ENCODE results near the gene TRIM66. TPM values are rescaled to one million over a fixed set of nuclear protein-coding genes. Genes with fewer than 3 reads are reported as not detected.

Gene TRIM66
- total and polyA plus RNA-seq, 2 donors (not counting 3 experiments of a cell fraction or from before 2014, with no cell fraction given): 5.5 to 11.7 TPM

GRCh38 chr11:8683115-8683807 lies 796 bp upstream of the TRIM66 start:
- Histone ChIP-seq H3K36me3 (ENCODE audit: control insufficient read depth in 2 of 2, extremely low read depth in 1 of 2, insufficient read depth in 2 of 2, low read length in 2 of 2) (peaks cover 19 to 20% of the 10 kb centered on the region in 2 experiments), H3K27me3 (ENCODE audit: control insufficient read depth in 2 of 2, insufficient read depth in 2 of 2, low read length in 2 of 2) (no peaks in the 10 kb centered on the region), H3K27ac (ENCODE audit: insufficient read depth, low read depth, low read length) (peak overlapping the region; percentile 86), H3K79me2 (ENCODE audit: control insufficient read depth, insufficient read depth, low read length) (peaks cover 37% of the 10 kb centered on the region), H3K9me3 (replicated peaks; ENCODE audit: control insufficient read depth, insufficient read depth, low read length) (no peaks in the 10 kb centered on the region), H3K4me1 (ENCODE audit: control insufficient read depth, extremely low read depth, insufficient read depth, low read length) (peaks cover 36% of the 10 kb centered on the region), H3K9me1 (replicated peaks; ENCODE audit: control insufficient read depth, extremely low read depth, insufficient read depth, low read length) (no peaks in the 10 kb centered on the region), H3K4me3 (replicated peaks in 1 of 3; ENCODE audit: insufficient read depth in 1 of 3, low read depth in 1 of 3, low read length in 3 of 3) (peak overlapping the region; percentile 58 to 92 (median 88)), H2AFZ (ENCODE audit: low read depth, low read length) (no peak overlapping the region), H4K20me1 (replicated peaks; ENCODE audit: control insufficient read depth, extremely low read depth, insufficient read depth, low read length) (peaks cover 2% of the 10 kb centered on the region), H3K4me2 (ENCODE audit: insufficient read depth, low read length) (peak overlapping the region; percentile 98), H3K9ac (replicated peaks; ENCODE audit: extremely low read depth, insufficient read depth, low read length) (peak overlapping the region; percentile 99)
- TF ChIP-seq MAX (IDR thresholded peaks at IDR 0.05; ENCODE audit: insufficient read depth, insufficient read length) (no peak), EZH2 (IDR thresholded peaks at IDR 0.05; ENCODE audit: borderline replicate concordance, low read depth, low read length, severe bottlenecking) (no peak), POLR2A (IDR thresholded peaks at IDR 0.05; ENCODE audit: low read depth, low read length) (peak; percentile 14)
- no peak for FAIRE-seq
- DNase-seq (ENCODE audit: low read depth, low spot score): no peak
- ChIA-PET CTCF (interaction anchor here (1.0 to 2.7 kb wide), 9 partner anchors 10 to 276 kb away, joined by 3 to 17 read pairs (median 4); no protein-coding TSS in a partner anchor), POLR2A (interaction anchor here (1.5 kb wide), 2 partner anchors 17 to 36 kb away, joined by 4 to 5 read pairs; no protein-coding TSS in a partner anchor)
- BruUV-seq (replicated peaks): TSS peak; percentile 47
- dilution Hi-C loops (cut with MboI; ENCODE audit: extremely low pct_ligation_motif_present, low sequenced_read_pairs): no loop called here
- intact Hi-C loops (cut with micrococcal nuclease): loop anchor here (2.0 to 5.0 kb wide), 2 partner anchors 81 to 282 kb away; partner anchors contain the start of gene TMEM9B

DNA sequence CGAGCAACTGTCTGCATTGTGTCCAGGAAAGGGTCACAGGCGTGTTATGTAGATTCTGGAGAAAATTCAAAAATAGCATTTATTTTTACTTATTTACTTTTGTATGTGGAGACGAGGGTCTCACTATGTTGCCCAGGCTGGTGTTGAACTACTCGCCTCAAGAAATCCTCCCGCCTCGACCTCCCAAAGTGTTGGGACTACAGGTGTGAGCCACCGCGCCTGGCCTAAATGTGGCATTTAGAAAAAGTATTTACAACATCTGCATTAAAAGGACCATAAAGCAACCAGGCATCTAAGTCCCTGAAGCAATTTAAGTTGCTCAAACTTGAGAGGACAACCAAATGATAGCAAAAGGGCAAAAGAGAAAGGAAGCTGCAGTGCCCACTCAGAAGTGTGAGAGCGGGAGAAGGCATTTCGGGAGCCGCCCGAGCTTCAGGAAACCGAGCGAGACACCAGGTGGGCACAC lies 595 bp downstream of the TRIM66 start:
- Histone ChIP-seq H3K36me3 (ENCODE audit: control insufficient read depth in 2 of 2, extremely low read depth in 1 of 2, insufficient read depth in 2 of 2, low read length in 2 of 2) (peaks cover 18% of the 10 kb centered on the region in 2 experiments), H3K27ac (ENCODE audit: insufficient read depth, low read depth, low read length) (peak overlapping the region; percentile 86), H3K27me3 (ENCODE audit: control insufficient read depth in 2 of 2, insufficient read depth in 2 of 2, low read length in 2 of 2) (no peaks in the 10 kb centered on the region), H3K9me1 (replicated peaks; ENCODE audit: control insufficient read depth, extremely low read depth, insufficient read depth, low read length) (no peaks in the 10 kb centered on the region), H3K4me1 (ENCODE audit: control insufficient read depth, extremely low read depth, insufficient read depth, low read length) (peaks cover 24% of the 10 kb centered on the region), H3K9me3 (replicated peaks; ENCODE audit: control insufficient read depth, insufficient read depth, low read length) (no peaks in the 10 kb centered on the region), H3K4me3 (replicated peaks in 1 of 3; ENCODE audit: insufficient read depth in 1 of 3, low read depth in 1 of 3, low read length in 3 of 3) (peak overlapping the region; percentile 58 to 92 (median 88)), H2AFZ (ENCODE audit: low read depth, low read length) (peak overlapping the region; percentile 43), H3K9ac (replicated peaks; ENCODE audit: extremely low read depth, insufficient read depth, low read length) (peak overlapping the region; percentile 99), H3K79me2 (ENCODE audit: control insufficient read depth, insufficient read depth, low read length) (peaks cover 37% of the 10 kb centered on the region), H3K4me2 (ENCODE audit: insufficient read depth, low read length) (peak overlapping the region; percentile 85), H4K20me1 (replicated peaks; ENCODE audit: control insufficient read depth, extremely low read depth, insufficient read depth, low read length) (peaks cover 2% of the 10 kb centered on the region)
- DNase-seq (ENCODE audit: low read depth, low spot score) (no peak), FAIRE-seq (no peak)
- TF ChIP-seq POLR2A (IDR thresholded peaks at IDR 0.05; ENCODE audit: low read depth, low read length) (no peak), JUN (IDR thresholded peaks at IDR 0.05; ENCODE audit: borderline replicate concordance, insufficient read depth, insufficient read length, low read depth) (no peak), EZH2 (IDR thresholded peaks at IDR 0.05; ENCODE audit: borderline replicate concordance, low read depth, low read length, severe bottlenecking) (no peak), POLR2AphosphoS5 (IDR thresholded peaks at IDR 0.05; ENCODE audit: insufficient read depth, low read depth, low read length) (no peak), GATA2 (IDR thresholded peaks at IDR 0.05; ENCODE audit: insufficient read depth, insufficient read length, low read depth, low read length) (no peak), FOS (IDR thresholded peaks at IDR 0.05; ENCODE audit: borderline replicate concordance, insufficient read depth, low read length) (no peak), MAX (IDR thresholded peaks at IDR 0.05; ENCODE audit: insufficient read depth, insufficient read length) (no peak), MYC (IDR thresholded peaks at IDR 0.05; ENCODE audit: low read depth, low read length) (no peak)
- TF ChIP-seq, protein P1, sequence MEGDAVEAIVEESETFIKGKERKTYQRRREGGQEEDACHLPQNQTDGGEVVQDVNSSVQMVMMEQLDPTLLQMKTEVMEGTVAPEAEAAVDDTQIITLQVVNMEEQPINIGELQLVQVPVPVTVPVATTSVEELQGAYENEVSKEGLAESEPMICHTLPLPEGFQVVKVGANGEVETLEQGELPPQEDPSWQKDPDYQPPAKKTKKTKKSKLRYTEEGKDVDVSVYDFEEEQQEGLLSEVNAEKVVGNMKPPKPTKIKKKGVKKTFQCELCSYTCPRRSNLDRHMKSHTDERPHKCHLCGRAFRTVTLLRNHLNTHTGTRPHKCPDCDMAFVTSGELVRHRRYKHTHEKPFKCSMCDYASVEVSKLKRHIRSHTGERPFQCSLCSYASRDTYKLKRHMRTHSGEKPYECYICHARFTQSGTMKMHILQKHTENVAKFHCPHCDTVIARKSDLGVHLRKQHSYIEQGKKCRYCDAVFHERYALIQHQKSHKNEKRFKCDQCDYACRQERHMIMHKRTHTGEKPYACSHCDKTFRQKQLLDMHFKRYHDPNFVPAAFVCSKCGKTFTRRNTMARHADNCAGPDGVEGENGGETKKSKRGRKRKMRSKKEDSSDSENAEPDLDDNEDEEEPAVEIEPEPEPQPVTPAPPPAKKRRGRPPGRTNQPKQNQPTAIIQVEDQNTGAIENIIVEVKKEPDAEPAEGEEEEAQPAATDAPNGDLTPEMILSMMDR (IDR thresholded peaks at IDR 0.05; ENCODE audit: extremely low read depth in 1 of 2, insufficient read depth in 1 of 2, low read depth in 1 of 2, low read length in 2 of 2): no peak
- intact Hi-C loops (cut with micrococcal nuclease): loop anchor here (1.0 to 5.0 kb wide), 3 partner anchors 11 to 283 kb away; partner anchors contain the start of gene TMEM9B
- ChIA-PET CTCF (interaction anchor here (0.8 to 2.7 kb wide), 10 partner anchors 8 to 278 kb away, joined by 3 to 17 read pairs (median 4); no protein-coding TSS in a partner anchor), POLR2A (interaction anchor here (0.8 to 1.5 kb wide), 6 partner anchors 10 to 229 kb away, joined by 3 to 9 read pairs (median 3); partner anchors contain the start of gene AKIP1)
- dilution Hi-C loops (cut with MboI; ENCODE audit: extremely low pct_ligation_motif_present, low sequenced_read_pairs): no loop called here
- BruUV-seq (replicated peaks): no TSS peak

Data from endothelial cell of umbilical vein (primary cell).